Activated gamma-delta T cell (primary cell): ENCODE data around the gene GAN.

Source experiments
- DNase-seq: peaks from one replicate; lab custom pipeline; 2025; lab: John Stamatoyannopoulos, UW

The GAN gene

GRCh38 chr16:81357711-81358260, 43.0 kb downstream of the GAN start:
- no peak for DNase-seq

GRCh38 chr16:81358860-81359259, 44.1 kb downstream of the GAN start:
- no peak for DNase-seq

GRCh38 chr16:81360135-81360534, 45.4 kb downstream of the GAN start:
- DNase-seq, result no peak

GRCh38 chr16:81365731-81366130, 51.0 kb downstream of the GAN start:
- no peak for DNase-seq

GRCh38 chr16:81366316-81366932, 51.7 kb downstream of the GAN start:
- no peak for DNase-seq

- no peak for DNase-seq
Measured at GRCh38 chr16:81367821-81368220, 53.1 kb downstream of the GAN start.

DNA sequence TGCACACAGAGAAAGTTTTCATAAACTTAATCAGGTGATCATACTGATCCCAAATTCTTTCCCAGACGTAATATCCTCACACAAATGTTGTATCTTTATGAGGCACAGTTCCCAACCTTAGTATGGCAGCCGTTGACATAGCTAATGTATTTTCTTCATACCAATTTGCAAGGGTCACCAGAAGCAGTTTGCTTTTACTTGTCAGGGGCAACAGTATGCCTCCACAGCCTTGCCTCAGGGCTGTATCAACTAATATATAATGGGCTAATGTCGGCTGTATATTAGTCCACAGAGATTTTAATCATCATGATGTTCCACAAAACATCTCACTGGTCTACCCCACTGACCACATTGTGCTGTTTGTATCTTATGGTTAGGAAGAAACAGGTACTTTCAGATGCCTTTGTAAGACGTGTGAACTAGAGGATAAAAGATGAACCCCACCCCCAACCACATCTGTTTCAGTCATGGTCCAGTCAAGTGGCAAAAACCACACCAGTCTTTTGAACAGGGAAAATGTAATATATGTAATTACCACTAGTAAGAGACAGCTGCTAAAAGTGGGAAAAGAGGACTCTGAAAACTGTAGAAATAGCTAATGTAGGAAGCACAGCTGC, 55.2 kb downstream of the GAN start:
- DNase-seq, result no peak

- no peak for DNase-seq
Measured at GRCh38 chr16:81371106-81371505, 56.3 kb downstream of the GAN start.

GRCh38 chr16:81374550-81374949, 59.8 kb downstream of the GAN start:
- DNase-seq, result no peak

DNA sequence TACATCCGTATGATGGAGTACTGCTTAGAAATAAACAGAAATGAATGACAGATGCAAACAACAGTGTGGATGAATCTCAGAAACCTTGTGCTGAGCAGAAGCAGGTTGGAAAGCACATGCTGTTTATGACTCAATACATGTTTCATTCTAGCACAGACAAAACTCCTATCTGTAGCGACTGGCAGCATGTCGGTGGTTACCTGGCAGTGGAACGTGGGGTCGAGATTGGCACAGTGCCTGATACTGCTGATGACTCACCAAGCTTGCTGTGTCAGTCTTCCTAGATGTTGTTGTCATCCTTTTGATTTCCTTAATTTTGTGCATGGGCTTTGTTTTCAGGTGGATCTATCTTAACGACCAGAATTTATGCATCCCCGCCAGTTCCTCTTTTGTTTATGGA, 62.1 kb downstream of the GAN start:
- DNase-seq, result no peak

- DNase-seq, result no peak
Measured at GRCh38 chr16:81378049-81378448, 63.3 kb downstream of the GAN start.

- DNase-seq, result no peak
Measured at GRCh38 chr16:81380932-81381331, 66.2 kb downstream of the GAN start.

DNA sequence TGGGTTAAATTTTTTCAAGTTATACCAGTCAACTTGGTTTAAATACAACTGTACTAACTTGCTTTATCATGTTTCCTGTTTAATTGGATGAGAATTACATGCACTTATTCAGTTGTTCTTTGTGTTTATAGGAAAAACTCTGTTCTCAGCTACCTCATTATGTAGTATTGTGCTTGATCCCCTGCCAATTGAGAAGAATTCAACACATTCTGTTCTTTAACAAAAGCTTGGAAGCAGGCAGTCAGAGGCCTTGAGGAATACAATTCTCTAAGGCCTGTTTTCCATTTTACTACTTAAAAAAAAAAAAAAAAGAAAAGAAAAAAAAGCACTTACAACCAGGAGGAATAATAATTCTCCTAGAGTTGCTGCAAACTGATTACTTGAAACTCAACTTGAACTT, 69.2 kb downstream of the GAN start:
- no peak for DNase-seq

GRCh38 chr16:81385031-81385756, 70.4 kb downstream of the GAN start:
- no peak for DNase-seq

DNA sequence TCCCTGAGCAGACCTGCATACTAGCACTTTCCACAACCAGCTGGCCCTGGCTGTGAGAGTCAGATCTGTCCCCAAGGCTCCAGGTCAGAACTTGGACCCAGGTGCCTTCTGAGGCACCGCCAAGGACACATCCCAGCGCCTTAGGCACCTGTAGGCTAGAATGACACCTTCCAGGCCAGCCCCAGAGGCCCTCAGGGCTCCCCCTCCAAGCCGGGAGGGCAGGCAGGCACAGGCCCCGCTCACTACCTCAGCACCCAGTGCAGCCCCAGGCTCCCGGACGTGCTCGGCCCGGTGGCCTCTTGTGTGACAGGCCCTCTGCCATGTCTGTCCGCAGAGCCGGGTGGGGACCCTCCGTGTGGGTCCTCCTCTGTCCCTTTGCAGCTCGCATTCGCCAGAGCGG, 73.6 kb downstream of the GAN start:
- no peak for DNase-seq

GRCh38 chr16:81390840-81391239, 76.1 kb downstream of the GAN start:
- no peak for DNase-seq

DNA sequence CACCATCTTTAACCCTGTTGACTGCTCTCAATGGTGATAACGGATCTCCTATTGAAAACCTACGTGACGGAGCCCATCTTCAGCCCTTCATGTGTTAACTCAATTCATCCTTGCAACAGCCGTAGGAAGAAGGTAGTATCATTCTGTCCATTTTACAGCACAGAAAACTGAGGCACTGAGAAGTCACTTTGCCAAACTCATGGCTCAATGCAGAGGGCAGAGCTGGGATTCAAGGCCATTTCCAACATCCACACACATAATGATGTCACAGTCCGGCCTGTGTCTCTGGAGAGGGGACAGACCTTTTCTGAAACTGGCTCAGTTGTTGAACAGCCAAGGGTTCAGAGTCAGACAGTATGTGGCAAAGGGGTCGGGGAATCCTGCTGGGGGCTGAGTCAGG, 77.2 kb downstream of the GAN start:
- no peak for DNase-seq

DNA sequence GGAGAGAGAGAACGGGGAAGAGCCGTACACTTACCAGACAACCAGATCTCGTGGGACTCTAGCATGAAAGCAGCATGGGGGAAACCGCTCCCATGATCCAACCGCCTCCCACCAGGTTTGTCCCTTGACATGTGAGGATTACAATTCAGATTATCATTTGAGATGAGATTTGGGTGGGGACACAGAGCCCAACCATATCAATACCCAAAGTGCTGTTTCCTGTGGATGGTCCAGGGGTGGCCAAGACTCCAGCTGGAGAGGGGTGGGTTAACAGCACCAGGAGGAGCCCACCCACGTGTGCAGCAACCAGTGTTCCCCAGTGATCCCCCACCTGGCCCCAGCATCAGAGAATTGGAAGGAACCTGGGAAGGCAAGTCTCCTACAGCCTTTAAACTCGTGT, 79.7 kb downstream of the GAN start:
- no peak for DNase-seq

DNA sequence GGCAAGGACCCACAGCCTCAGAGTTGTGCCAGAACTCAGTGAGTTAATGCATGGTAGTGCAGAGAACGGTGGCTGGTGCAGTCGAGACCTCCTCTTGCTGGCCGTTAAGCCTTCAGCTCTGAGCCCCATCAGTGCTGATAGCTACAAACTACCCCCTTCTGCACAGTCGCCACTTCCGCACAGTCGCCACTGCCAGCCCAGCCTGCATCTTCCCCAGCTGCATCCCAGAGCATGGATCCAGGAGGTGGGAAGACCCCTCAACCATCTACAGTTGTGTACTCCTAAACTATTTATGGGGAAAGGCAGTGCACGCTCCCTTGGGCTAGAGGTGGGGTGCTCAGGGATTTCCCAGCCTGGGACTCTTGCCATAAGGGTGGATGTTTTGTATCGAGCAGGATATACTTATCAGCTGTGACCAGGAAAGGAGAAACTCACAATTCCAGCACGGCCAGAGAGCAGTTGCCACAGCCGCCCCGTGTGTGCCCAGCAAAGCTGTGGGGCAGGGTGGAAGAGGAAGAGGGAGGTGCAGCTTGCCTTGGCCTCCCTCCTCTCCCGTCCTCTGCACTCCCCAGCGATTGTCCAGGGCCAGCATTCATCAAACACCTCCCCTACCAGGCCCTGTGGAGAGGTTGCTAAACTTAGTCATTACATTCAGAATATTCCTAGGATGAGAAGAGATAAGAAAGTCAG, 80.3 kb downstream of the GAN start:
- DNase-seq, result no peak

GRCh38 chr16:81397058-81397878, 82.5 kb downstream of the GAN start:
- no peak for DNase-seq

GRCh38 chr16:81397879-81398520, 83.2 kb downstream of the GAN start:
- no peak for DNase-seq
